Stimulated activated CD4-positive, alpha-beta T cell treated with anti-CD3 and anti-CD28 coated beads, Interleukin-4, amount 100 ng/mL, for 1 hour (primary cell): ENCODE measurements around the gene CDCA7L.
"Not testable (repeated sequence)": the region's sequence is repeated elsewhere in the genome, so short reads cannot be mapped to it uniquely, and the experiment has no call there.

Experiments
- DNase-seq: peaks from one replicate; pipeline ENCODE4 v3.0.0-alpha.2; 2020

The CDCA7L gene

DNA sequence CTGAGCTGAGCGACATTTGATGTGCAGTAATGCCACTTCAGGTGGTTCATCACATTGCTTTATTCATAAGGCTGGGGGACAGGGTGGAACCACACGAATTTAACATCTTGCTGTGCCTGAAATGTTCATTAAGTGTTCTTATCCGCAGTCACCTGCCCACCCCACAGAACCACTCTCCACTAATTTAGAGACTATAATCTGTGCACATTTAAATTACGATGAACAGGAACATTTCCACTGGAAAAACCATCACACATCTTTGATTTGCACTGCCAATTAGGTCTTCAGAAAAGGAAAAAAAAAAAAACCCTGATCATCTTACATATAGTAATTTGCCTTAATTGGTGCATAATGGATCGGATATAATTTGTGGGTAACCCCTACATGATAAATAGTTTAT, 2.3 kb downstream of the CDCA7L start:
- no peak for DNase-seq

DNA sequence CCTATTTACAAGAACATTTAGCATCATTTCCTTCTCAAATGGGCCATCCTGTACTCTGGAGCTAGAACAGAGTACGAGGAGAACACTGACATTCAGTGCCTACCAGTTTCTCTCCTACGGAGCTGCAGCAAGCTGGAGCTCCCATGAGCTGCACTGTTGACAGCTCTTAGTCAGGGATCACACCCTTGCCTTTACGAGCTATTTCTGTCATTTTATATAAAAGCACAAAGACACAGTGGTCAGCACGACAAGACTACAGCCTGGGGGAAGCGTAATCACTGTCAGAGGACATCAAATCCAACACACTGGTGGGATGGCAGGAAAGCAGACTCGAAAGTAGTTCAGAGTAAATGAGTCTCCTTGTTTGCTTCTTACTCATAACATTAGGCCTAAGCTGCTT, 2.7 kb downstream of the CDCA7L start:
- DNase-seq: no peak

DNA sequence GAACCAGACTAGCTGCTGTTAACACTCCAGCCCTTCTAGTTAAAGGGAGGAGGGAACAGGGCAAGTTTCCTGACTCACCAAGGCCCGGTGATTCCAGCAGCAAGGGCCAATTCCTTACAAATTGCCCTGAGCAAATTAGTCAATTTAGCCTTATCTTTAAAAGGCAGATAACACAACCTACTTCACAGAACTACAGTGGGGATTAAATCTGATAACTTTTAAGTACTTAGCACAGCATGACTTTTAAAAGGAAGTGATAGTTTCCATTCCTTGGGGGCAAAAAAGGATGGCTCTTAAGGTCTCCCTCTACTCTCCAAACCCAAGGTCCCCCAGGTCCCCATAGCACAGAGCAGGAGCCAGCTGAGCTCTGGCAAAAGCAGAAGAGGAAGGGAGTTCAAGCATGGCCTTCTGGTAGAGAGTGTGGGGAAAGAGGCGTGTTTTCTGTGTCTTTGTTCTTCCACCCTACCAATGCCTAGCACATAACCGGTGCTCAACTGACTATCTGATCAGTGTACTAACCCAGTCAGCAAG, 4.0 kb downstream of the CDCA7L start:
- no peak for DNase-seq

DNA sequence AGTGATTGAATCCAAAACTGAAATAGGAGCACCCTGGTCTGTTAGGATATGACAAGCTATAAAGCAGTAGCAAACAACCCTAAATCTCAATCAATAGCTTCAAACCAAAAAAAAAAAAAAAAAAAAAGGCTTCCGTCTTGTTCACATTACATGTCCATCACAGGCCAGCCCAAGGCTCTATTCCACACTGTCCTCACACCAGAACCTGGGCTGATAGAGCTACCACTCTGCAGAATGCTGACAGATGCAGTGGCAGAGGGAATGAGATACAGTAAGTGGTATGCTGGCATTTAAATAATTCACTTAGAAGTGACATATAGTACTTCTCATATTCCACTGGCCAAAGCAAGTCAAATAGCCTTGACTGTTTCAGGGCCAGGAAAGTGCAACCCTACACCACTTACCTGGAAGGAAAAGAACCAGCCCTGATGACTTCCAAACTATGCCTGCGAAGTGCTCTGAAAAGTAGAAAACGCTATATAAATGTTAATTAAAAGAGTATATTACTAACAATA, 5.8 kb downstream of the CDCA7L start:
- DNase-seq: no peak

DNA sequence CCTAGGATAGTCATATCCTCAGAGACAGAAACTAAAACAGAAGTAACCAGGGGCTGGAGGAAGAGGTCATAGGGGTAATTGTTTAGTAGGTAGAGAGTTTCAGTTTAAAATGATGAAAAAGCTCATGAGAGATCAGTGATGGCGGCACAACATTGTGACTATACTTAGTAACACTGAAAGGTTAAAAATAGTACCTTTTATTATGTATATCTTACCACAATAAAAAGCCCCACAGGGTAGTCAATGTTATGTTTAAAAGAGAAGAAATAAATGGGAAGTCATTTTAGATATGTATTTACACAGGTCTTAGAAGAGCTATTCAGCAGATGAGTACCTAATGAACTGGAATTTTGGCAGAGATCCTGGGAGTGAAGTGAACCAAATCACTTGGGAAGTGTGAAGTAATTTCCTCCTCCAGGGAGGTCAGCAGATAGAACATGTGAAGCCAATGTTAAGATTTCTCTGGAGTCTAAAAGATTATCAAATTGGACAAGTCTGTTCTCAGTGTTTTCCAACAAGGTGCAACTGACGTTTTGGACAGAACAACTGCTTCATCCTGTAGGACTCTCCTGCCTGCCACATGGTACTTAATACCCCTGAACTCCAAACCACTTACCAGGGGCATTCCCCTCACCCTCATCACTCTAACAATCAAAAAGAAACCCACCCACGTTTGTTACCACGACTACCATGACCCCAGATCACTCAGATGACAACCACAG, 6.4 kb downstream of the CDCA7L start:
- DNase-seq: peak; percentile 28

DNA sequence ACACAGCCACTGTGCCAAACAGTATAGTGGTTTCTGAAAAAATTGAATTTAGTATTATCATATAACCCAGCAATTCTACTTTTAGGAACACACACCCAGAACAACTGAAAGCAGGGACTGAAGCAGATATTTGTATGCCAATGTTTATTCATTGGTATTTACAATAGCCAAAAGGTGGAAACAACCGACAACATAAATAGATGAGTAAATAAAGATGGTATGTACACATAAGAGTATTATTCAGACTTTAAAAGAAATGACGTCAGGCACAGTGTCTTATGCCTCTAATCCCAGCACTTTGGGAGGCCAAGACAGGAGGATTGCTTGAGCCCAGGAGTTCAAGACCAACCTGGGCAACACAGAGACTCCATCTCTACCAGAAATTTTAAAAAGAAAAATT, 7.2 kb downstream of the CDCA7L start:
- no peak for DNase-seq

DNA sequence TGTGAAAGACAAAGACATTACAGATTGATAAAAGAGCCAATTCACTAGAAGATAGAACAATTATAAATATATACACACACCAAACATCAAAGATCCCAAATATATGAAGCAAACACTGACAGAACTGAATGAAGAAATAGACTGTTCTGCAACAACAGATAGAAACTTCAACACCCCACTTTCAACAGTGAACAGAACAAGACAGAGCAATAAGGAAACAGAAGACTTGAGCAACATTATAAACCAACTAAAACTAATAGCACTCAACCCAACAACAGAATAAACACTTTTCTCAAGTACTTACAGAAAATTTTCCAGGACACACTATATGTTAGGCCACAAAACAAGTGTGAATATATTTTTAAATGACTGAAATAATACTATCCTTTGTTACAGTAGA, 10.9 kb downstream of the CDCA7L start:
- DNase-seq: no peak

DNA sequence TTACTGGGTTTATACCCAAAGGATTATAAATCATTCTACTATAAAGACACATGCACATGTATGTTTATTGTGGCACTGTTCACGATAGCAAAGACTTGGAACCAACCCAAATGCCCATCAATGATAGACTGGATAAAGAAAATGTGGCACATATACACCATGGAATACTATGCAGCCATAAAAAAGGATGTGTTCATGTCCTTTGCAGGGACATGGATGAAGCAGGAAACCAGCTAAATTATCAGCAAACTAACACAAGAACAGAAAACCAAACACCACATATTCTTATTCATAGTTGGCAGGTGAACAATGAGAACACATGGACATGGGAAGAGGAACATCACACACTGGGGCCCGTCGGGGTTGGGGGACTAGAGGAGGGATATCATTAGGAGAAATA, 12.4 kb downstream of the CDCA7L start:
- not testable (repeated sequence) for DNase-seq

DNA sequence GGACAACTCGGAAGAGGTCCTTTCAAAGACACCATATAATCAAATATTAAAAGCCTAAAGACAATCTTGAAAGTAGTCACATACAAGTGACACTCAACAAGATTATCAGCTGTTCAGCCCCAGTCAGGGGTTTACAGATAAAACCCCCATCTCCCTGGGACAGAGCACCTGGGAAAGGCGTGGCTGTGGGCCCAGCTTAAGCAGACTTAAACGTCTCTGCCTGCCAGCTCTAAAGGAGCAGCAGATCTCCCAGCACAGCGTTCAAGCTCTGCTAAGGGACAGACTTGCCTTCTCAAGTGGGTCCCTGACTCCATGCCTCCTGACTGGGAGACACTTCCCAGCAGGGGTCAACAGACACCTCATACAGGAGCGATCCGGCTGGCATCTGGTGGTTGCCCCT, 18.0 kb downstream of the CDCA7L start:
- DNase-seq: no peak

DNA sequence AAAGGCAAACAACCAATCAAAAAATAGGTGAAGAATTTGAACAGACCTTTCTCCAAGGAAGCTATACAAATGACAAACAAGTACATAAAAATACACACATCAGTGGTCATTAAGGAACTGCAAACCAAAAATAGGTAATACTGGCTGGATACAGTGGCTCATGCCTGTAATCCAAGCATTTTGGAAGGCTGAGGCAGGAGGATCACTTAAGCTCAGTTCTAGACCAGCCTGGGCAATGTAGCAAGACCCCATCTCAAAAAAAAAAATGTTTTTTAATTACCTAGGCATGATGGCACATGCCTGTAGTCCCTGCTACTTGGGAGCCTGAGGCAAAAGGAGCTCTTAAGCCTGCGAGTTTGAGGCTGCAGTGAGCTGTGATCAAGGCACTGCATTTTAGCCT, 19.3 kb downstream of the CDCA7L start:
- no peak for DNase-seq

DNA sequence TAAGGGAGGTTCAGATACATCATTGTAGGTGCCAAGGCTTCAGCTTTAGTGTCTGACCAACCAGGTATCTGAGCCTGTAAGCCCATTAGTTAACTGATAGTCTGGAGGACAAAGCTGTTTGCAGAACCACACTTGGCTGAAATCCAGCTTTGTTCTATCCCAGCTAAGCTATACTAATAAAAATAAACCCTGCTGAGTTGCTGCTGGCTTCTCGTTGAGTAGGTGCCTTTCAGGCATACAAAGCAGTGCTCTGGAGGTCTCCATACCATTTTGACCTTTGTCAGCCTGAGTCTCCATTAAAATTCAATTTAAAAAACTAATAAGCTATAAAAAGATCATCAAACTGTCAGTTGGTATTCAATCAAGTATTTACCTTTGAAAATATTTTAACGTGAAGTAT, 22.0 kb downstream of the CDCA7L start:
- no peak for DNase-seq

DNA sequence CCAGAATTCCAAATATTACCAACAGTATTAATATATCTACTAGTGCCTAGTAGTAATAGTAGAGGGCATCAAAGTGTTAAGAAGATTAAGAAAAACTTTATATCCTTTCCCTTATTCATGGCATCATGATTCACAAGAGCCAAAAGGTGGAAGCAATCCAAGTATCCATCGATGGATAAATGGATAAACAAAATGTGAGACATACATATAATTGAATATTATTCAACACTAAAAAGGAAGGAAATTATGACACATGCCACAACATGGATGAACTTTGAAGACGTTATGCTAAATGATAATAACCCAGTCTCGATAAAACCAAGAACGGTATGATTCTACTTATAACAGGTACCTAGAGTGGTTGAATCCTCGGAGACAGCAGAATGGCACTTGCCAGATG, 23.1 kb downstream of the CDCA7L start:
- DNase-seq: no peak

DNA sequence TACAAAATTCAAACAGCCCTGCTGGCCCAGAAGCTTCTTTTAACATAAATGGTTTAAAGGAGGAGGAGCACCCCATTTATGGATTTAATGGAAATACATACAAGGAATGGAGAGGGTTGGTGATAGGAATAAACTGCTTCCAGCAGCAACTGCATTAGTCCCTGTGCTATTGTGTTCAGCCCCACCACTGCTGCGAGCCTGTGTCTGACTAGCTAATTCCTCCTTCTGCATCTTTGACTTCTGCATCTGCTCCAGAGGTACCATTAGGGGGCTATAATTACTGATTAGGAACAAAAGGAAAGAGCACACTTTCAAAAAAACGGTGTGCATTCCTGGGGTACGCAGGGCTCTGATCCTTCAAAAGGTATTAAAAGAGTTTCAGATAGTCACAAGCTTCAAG, 24.8 kb downstream of the CDCA7L start:
- no peak for DNase-seq

DNA sequence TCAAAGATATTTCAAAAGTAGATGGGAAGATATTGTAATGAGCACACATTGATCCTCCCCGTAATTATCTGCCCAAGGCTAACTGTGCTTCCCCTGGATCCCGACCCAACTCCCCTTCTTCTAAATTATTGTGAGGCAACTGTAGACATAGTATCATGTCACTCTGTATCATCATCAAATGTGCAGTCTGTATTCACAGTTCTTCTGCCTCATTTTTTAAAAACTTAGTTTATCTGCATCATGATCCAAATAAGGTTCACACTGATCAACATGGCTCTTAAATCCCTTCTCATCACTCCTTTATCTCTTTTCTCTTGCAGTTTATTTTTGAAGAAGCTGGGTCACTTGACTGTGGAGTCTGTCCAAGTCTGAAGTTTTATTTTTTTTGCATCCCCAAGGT, 27.5 kb downstream of the CDCA7L start:
- no peak for DNase-seq

DNA sequence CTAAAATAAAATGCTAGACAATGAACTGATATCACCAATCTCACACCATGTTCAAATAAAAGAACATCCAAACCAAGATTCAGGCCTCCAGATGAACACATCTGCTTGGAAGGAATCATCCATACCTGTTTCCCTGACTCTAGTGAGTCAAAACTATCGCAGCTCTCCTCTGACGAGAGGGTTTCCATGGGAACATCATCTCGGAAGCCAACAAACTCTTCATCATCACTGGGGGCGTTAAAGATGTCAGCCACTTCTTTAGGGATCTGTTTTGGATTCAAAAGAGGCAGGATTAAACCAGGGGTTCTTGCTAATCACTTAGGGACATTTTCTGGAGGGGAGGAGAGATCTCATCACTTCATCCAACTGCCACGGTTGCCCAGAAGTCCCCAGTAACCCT, 29.1 kb downstream of the CDCA7L start:
- no peak for DNase-seq

DNA sequence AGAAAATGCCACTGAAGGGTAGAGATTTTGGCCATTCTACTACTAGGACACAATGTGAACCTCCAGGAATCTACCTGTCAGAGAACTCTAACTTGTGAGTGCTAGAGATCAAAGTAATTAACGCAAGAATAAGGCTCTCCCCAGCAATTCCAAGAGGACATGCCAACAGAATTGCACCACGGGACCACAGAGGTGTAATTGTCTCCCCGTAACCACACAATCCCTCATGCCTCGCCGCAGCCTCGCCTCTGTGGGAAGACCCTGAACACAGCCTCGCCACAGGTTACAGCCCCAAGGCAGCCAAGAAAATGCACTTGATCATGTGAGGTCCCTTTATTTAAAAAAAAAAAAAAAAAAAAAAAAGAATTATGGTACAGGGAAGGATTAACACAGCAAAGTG, 29.5 kb downstream of the CDCA7L start:
- DNase-seq: no peak

DNA sequence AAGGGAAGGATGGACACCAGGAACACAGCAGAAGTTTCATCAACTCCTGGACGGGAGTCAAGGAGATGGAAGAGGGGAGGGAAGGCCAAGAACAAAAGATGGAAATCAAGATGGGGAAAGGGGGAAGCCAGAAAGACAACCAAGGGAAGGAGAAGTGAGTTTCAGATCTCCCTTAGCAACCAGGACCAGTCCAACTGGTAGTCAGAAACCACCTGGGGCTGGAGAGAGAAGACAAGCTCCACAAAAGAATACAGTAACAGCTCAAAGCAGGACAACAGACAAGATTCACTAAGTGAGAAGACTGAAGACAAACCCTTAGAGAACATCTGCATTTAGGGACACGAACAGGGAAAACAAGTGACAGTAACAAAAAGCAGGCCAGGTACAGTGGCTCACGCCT, 30.6 kb downstream of the CDCA7L start:
- no peak for DNase-seq

DNA sequence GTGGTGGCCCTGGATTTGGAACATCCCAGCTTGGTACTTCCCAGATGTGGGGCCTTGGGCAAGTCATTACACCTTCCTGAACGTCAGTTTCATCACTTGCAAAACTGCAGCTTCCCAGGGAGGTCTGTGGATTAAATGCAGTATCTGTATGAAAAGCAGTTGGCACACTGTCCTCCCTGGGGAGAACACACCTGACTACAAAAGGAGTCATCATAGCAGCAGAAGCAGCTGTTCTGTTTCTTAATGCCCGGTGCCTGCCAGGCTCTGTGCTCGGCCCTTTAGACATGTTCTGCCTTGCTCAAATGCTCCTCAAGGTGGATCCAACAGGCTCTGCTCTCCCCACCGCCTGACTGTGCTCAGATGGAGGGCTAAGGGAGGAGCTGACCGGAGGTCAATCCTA, 31.0 kb downstream of the CDCA7L start:
- no peak for DNase-seq

DNA sequence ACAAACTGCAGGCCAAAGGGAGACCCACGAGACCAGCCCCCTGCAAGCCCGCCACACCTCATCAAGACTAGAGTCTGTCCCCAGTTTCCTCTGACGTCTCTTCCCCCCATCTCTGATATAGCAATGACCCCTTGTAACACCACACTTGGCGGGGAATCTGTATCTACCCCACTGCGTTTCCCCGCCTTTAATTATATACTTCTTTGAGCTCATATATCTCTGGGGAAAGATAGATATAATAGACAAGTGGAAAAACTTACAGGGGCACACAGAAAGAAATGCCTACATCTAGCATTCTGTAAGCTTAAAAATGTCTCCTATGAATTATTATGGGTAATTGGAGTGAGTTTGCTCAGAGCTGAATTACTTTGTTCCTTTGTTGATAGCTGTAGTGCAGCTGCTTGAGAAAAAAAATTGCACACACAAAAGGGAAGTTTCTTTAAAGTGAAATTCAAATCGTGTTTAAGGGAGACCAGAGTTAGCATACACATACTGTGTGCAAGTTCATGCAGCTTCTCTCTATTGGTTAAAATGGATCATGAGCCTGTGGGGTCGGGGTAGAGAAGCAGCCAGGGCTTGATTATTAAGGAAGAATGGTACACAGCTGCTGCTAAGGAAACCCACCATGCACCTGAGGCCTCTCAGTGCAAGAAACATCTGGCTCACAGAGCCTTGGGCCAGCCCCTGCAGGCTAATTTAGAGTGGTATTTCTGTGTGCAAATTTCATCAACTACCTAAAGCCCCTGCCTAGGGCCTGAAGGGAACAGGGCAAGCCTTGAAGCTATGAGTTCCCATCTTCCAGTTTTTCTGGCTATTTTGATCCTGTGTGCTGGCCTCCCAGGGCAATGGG, 32.5 kb downstream of the CDCA7L start:
- DNase-seq: no peak

DNA sequence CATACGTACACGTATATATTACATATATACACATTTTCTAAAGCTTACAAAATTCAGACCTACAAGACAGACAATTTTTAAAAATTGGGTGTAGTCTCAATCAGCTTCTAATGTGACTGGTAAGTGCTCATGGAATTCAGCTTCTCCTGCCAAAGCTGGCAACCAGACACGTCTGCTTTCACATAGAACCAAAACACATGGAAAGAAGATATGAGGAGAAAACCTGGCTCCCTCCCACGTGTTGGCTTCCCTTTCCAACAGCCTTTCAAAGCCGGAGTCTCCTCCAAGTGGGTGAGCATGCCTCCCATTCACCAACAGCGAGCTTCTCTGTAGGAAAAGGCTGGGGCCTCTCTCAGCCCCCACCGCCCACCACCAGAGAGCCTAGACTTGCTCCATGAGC, 33.4 kb downstream of the CDCA7L start:
- no peak for DNase-seq

DNA sequence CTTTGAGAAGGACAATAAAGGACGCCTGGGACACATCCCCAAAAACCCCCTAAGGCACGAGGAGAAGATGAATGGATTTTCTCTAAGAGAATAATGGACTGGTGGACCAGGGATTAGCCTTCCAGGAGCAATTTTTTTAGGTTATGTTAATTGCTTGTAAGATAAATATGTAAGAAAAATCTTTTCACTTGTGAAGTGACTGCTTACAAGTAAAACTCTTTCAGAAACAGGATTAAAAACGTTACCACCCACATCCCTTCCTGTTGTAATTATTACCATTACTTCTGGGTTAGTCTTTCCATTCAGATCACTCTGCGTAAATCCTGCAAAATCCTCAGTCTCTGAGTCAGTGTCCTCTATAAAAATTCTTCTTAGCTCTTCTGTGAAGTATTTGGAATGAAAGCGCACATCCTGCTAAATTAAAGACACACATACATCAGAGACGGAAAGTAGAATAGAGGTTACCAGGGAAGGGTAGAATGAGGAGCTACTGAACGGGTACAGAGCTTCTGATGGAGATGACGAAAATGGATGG, 34.3 kb downstream of the CDCA7L start:
- DNase-seq: no peak

DNA sequence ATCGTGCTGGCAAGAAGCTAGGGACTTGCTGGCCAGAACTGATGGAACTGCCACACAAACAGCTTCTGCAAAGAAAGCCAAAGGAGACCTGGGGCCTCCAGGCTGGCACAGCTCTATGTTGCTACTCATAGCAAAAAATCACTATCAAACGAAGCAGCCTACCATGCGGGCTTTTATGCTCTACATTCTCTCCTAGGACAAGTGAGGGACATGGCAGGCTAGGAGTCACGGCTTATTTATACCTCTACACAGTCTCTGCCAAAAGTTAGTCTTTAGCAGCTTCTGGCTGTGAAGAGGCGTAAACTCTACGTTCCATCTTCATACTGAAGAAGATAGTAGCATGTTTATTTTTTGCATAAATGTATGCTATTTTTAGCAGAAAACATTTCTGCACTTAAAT, 35.4 kb downstream of the CDCA7L start:
- no peak for DNase-seq

DNA sequence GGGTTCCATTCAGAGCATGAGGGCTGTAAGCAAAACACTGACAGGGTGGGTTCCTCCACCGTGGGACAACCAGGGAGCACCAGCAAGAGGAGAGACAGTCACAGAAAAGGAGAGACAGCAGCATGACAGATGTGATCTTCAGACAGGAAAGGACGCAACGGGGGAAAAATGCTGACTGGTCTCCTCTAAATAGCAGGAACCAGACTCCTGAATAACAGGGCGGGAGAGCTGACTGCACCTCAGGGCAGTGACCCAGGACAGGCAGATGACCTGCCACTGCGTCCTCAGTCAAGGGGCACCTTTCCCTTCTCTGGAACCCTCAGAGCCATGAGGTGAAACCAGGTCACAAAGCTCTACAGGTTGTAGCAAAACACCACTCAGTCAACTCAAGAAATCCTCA, 37.0 kb downstream of the CDCA7L start:
- DNase-seq: no peak
